ENCODE measurements around the gene SSX2.
"Not testable (repeated sequence)": the region's sequence is repeated elsewhere in the genome, so short reads cannot be mapped to it uniquely, and the experiment has no call there.

SSX2 gene, protein sequence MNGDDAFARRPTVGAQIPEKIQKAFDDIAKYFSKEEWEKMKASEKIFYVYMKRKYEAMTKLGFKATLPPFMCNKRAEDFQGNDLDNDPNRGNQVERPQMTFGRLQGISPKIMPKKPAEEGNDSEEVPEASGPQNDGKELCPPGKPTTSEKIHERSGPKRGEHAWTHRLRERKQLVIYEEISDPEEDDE

DNA sequence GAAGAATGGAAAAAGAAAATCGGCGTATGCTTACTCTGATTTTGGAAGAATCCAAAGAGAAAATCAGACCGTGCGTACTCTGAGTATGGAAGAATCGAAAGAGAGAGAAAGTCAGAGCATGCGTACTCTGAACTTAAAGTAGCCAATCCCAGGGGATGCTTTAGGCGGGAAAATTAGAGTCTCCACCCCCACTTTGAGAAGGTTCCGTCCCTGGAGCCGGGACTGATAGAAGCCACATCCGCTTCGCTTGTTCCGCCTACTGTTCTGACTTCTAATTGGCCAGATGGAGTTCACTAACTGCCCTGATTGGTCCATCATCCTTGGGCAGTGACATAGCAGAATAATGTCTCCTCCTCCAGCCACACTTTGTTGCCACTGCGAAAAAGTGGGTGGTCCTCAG is at the start of gene SSX2:
Gene SSX2 (minus strand): TSS at position 101 of the 400 bp plus-strand sequence. CDS start 1,429 bp downstream, outside the sequence.
- not testable (repeated sequence) for H3K9me3 ChIP-seq (ENCODE audit: control insufficient read depth, low read depth, low read length); H3K4me1 ChIP-seq (ENCODE audit: control insufficient read depth, low read depth, low read length); H3K4me3 ChIP-seq (ENCODE audit: low read length); H3K27me3 ChIP-seq (ENCODE audit: control insufficient read depth, insufficient read depth, low read length); H3K27ac ChIP-seq (ENCODE audit: low read length); H3K36me3 ChIP-seq (ENCODE audit: control insufficient read depth, low read depth, low read length); H3K9ac ChIP-seq (ENCODE audit: low read length)

DNA sequence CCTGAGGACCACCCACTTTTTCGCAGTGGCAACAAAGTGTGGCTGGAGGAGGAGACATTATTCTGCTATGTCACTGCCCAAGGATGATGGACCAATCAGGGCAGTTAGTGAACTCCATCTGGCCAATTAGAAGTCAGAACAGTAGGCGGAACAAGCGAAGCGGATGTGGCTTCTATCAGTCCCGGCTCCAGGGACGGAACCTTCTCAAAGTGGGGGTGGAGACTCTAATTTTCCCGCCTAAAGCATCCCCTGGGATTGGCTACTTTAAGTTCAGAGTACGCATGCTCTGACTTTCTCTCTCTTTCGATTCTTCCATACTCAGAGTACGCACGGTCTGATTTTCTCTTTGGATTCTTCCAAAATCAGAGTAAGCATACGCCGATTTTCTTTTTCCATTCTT is 44.0 kb upstream of the SSX2 start, which contains the start of gene SSX2B:
Gene SSX2B (plus strand): TSS at position 301 of the 400 bp plus-strand sequence. CDS start 1,429 bp downstream, outside the sequence.
- not testable (repeated sequence) for H3K4me1 ChIP-seq (ENCODE audit: control insufficient read depth, low read depth, low read length); H3K27me3 ChIP-seq (ENCODE audit: control insufficient read depth, insufficient read depth, low read length); H3K9ac ChIP-seq (ENCODE audit: low read length); H3K36me3 ChIP-seq (ENCODE audit: control insufficient read depth, low read depth, low read length); H3K27ac ChIP-seq (ENCODE audit: low read length); H3K9me3 ChIP-seq (ENCODE audit: control insufficient read depth, low read depth, low read length); H3K4me3 ChIP-seq (ENCODE audit: low read length)

DNA sequence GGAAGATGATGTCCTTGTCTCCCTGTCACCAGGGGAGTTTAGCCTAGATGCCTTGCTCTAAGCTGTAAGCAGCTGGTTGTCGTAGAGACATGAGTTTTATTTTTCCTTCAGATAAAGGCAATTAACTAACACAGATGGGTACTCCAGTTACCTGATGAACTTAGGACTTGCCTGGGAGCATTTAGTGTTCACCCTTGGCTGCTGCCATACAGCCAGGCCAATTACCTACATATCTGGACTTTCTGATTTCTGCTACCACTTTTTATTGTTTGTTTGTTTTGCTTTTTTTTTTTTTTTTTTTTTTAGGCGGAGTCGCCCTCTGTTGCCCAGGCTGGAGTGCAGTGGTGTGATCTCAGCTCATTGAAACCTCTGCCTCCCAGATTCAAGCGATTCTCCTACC is 14.9 kb downstream of the SSX2 start:
- H3K4me3 ChIP-seq (ENCODE audit: low read length); H3K27ac ChIP-seq (ENCODE audit: low read length); H3K27me3 ChIP-seq (ENCODE audit: control insufficient read depth, insufficient read depth, low read length); H3K9ac ChIP-seq (ENCODE audit: low read length); H3K9me3 ChIP-seq (ENCODE audit: control insufficient read depth, low read depth, low read length); H3K4me1 ChIP-seq (ENCODE audit: control insufficient read depth, low read depth, low read length); H3K36me3 ChIP-seq (ENCODE audit: control insufficient read depth, low read depth, low read length): not testable (repeated sequence)

DNA sequence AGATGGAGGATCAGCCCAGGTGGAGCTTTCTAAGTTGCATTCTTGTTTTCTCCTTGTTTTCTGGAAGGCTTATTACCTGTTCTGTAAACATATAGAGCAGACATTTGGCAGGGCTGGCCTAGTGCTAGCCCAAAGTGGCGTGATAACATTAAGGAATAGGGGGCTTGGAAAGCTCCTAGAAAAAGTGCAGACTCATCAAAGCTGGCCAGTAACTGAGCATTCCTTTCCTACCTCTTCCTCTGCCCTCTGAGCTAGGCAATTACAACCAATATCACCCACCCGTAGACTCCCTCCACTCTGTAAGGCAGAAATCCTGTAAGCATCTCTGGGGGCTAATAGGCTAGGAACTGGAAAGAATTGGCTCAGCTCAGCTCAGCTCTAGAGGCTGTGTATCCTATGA is 44.8 kb downstream of the SSX2 start:
- H3K27me3 ChIP-seq (ENCODE audit: control insufficient read depth, insufficient read depth, low read length); H3K36me3 ChIP-seq (ENCODE audit: control insufficient read depth, low read depth, low read length); H3K4me1 ChIP-seq (ENCODE audit: control insufficient read depth, low read depth, low read length); H3K27ac ChIP-seq (ENCODE audit: low read length); H3K9me3 ChIP-seq (ENCODE audit: control insufficient read depth, low read depth, low read length); H3K4me3 ChIP-seq (ENCODE audit: low read length); H3K9ac ChIP-seq (ENCODE audit: low read length): not testable (repeated sequence)

DNA sequence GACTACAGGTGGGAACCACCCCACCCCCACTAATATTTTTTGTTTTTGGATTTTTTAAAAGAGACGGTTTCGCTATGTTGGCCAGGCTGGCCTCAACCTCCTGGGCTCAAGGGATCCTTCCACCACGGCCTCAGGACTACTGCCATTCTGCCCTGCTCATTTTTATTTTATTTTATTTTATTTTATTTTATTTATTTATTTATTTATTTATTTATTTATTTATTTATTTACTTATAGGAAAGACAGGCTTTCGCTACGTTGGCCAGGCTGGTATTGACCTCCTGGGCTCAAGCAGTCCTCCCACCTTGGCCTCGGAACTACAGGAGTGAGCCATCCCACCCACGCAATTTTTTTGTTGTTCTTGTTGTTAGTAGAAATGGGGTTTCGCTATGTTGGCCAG is 51.5 kb downstream of the SSX2 start:
- not testable (repeated sequence) for H3K36me3 ChIP-seq (ENCODE audit: control insufficient read depth, low read depth, low read length); H3K9ac ChIP-seq (ENCODE audit: low read length); H3K4me1 ChIP-seq (ENCODE audit: control insufficient read depth, low read depth, low read length); H3K4me3 ChIP-seq (ENCODE audit: low read length); H3K27ac ChIP-seq (ENCODE audit: low read length); H3K9me3 ChIP-seq (ENCODE audit: control insufficient read depth, low read depth, low read length); H3K27me3 ChIP-seq (ENCODE audit: control insufficient read depth, insufficient read depth, low read length)

DNA sequence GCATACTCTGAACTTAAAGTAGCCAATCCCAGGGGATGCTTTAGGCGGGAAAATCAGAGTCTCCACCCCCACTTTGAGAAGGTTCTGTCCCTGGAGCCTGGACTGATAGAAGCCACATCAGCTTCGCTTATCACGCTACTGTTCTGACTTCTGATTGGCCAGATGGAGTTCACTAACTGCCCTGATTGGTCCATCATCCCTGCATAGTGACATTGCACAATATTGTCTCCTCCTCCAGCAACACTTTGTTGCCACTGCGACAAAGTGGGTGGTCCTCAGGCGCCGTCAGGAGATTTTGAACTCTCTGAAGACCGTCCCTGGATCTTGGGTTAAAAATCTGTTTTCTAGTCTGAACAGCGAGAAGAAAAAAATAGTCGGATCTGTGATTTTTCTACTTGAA is 52.2 kb downstream of the SSX2 start, which contains the start of gene SSX7:
Gene SSX7 (minus strand): TSS at position 101 of the 400 bp plus-strand sequence. CDS start 1,428 bp downstream, outside the sequence.
- H3K9ac ChIP-seq (ENCODE audit: low read length); H3K4me3 ChIP-seq (ENCODE audit: low read length); H3K27me3 ChIP-seq (ENCODE audit: control insufficient read depth, insufficient read depth, low read length): not testable (repeated sequence)

DNA sequence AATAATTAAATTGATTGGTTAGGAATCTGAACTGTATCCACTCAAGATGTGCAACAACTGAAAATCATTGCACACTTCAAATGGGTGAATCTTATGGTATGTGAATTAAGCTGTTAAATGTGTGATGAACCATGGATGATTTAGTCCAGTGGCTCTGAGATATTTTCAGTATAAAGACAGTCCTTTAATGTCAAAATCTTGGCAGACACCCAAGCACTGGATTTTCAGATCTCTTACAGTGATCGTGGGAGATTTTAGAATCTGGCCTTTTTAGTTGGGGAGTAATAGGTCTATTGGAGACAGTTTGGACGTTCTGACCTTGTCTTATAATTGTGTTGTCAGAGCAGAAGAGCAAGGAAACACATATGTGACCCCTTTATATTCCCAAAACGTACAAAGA is 56.3 kb downstream of the SSX2 start:
- H3K27ac ChIP-seq (ENCODE audit: low read length); H3K9ac ChIP-seq (ENCODE audit: low read length); H3K4me1 ChIP-seq (ENCODE audit: control insufficient read depth, low read depth, low read length); H3K36me3 ChIP-seq (ENCODE audit: control insufficient read depth, low read depth, low read length); H3K4me3 ChIP-seq (ENCODE audit: low read length); H3K27me3 ChIP-seq (ENCODE audit: control insufficient read depth, insufficient read depth, low read length); H3K9me3 ChIP-seq (ENCODE audit: control insufficient read depth, low read depth, low read length): not testable (repeated sequence)

More for the DNA sequence above, 52.2 kb downstream of the SSX2 start, which contains the start of gene SSX7:
- H3K4me1 ChIP-seq (ENCODE audit: control insufficient read depth, low read depth, low read length); H3K9me3 ChIP-seq (ENCODE audit: control insufficient read depth, low read depth, low read length); H3K36me3 ChIP-seq (ENCODE audit: control insufficient read depth, low read depth, low read length); H3K27ac ChIP-seq (ENCODE audit: low read length): not testable (repeated sequence)

DNA sequence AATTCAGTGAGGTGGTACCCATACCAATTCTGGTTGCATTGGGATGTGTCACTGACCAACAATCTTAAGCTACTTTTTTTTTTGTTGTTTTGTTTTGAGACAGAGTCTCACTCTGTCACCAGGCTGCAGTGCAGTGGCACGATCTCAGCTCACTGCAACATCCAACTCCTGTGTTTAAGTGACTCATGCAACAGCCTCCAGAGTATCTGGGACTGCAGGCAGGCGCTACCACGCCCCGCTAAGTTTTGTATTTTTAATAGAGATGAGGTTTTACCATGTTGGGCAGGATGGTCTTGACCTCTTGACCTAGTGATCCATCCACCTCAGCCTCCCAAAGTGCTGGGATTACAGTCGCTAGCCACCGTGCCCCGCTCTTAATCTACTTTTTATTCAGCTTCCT is 58.0 kb downstream of the SSX2 start:
- not testable (repeated sequence) for H3K4me1 ChIP-seq (ENCODE audit: control insufficient read depth, low read depth, low read length); H3K9me3 ChIP-seq (ENCODE audit: control insufficient read depth, low read depth, low read length); H3K27me3 ChIP-seq (ENCODE audit: control insufficient read depth, insufficient read depth, low read length); H3K36me3 ChIP-seq (ENCODE audit: control insufficient read depth, low read depth, low read length); H3K27ac ChIP-seq (ENCODE audit: low read length); H3K4me3 ChIP-seq (ENCODE audit: low read length); H3K9ac ChIP-seq (ENCODE audit: low read length)
